OCI-LY7 (cell line): Measurements from ENCODE around the gene S100A2. TPM values are rescaled to one million over a fixed set of nuclear protein-coding genes. Genes with fewer than 3 reads are reported as not detected.
A peak's percentile ranks its signal among the peaks of the same experiment; 100 is the strongest.

Source experiments
- Bru-seq: library from RNA; stranded (reverse); fragments of 400-500 nt; gene quantifications from one replicate; lab custom pipeline; 2021; lab: Mats Ljungman, UMichigan
- BruChase-seq, 2 experiments: library from RNA; stranded (reverse); fragments of 400-500 nt; gene quantifications; one replicate each; lab custom pipeline; 2021; lab: Mats Ljungman, UMichigan
- BruUV-seq: library from RNA; stranded (reverse); fragments of 400-500 nt; replicated peaks from 2 replicates; lab custom pipeline; 2021; lab: Mats Ljungman, UMichigan
- CTCF ChIA-PET: fragments of 300-600 bp; sonication (Branson Sonifier 250); formaldehyde crosslinking; loops from one replicate; lab custom pipeline; 2022; ENCODE audit warnings: antibody characterized with exemption; ENCODE audit not compliant: unreplicated experiment; lab: Charles Lee
- POLR2A ChIA-PET: fragments of 300-600 bp; sonication (Branson Sonifier 250); formaldehyde crosslinking; loops from one replicate; lab custom pipeline; 2022; ENCODE audit warnings: antibody characterized with exemption; lab: Charles Lee
- DNase-seq: peaks from one replicate; pipeline ENCODE4 v3.0.0-alpha.2; 2015; ENCODE audit warnings: low spot score
- H2AFZ ChIP-seq: fragments of 200-600 bp; sonication (generic), shearing (Covaris generic); 2 replicates; pipeline ENCODE4 v1.6.1; 2014; ENCODE audit warnings: mild to moderate bottlenecking, antibody characterized with exemption, low read length, moderate library complexity
- H3K27ac ChIP-seq: fragments of 200-600 bp; sonication (generic); 2 replicates; pipeline ENCODE4 v1.5.1; 2014; ENCODE audit warnings: mixed run types, low read depth, mild to moderate bottlenecking, moderate library complexity, low read length, inconsistent platforms; ENCODE audit not compliant: poor library complexity, severe bottlenecking
- H3K36me3 ChIP-seq: fragments of 200-600 bp; sonication (generic); 2 replicates; pipeline ENCODE4 v1.6.1; 2014; ENCODE audit warnings: mild to moderate bottlenecking, antibody characterized with exemption, low read length, moderate library complexity, mixed read lengths; ENCODE audit not compliant: insufficient read depth
- H3K4me1 ChIP-seq: fragments of 200-600 bp; sonication (generic); 2 replicates; pipeline ENCODE4 v1.5.1; 2014; ENCODE audit warnings: mild to moderate bottlenecking, low read length; ENCODE audit not compliant: insufficient read depth, poor library complexity, severe bottlenecking
- H3K4me2 ChIP-seq: fragments of 200-600 bp; sonication (generic); 2 replicates; pipeline ENCODE4 v1.6.1; 2014; ENCODE audit warnings: mild to moderate bottlenecking, low read length
- H3K4me3 ChIP-seq: fragments of 200-600 bp; sonication (generic); 2 replicates; pipeline ENCODE4 v1.5.1; 2014; ENCODE audit warnings: mild to moderate bottlenecking, low read depth, low read length; ENCODE audit not compliant: poor library complexity, severe bottlenecking
- H3K79me2 ChIP-seq: fragments of 200-600 bp; sonication (generic); 2 replicates; pipeline ENCODE4 v1.6.1; 2016; ENCODE audit warnings: low read depth, mild to moderate bottlenecking, low read length, moderate library complexity, mixed read lengths; ENCODE audit not compliant: insufficient read depth
- H3K9me2 ChIP-seq: fragments of 200-600 bp; sonication (generic); 2 replicates; pipeline ENCODE4 v1.6.1; 2016; ENCODE audit warnings: mild to moderate bottlenecking, low read length, mixed read lengths; ENCODE audit not compliant: insufficient read depth
- H3K9me3 ChIP-seq: fragments of 200-600 bp; sonication (generic); 2 replicates; pipeline ENCODE4 v1.6.1; 2014; ENCODE audit warnings: mild to moderate bottlenecking, mixed run types, low read length, mixed read lengths
- H4K20me1 ChIP-seq: fragments of 200-600 bp; sonication (generic); 2 replicates; pipeline ENCODE4 v1.6.1; 2014; ENCODE audit warnings: mild to moderate bottlenecking, antibody characterized with exemption, low read length, moderate library complexity, mixed read lengths; ENCODE audit not compliant: insufficient read depth
- CTCF ChIP-seq: fragments of 200-600 bp; sonication (generic); conservative IDR thresholded peaks from 2 replicates; pipeline ENCODE4 v1.5.1; 2014; ENCODE audit warnings: mild to moderate bottlenecking, antibody characterized with exemption, low read length, moderate library complexity, mixed read lengths
- EZH2phosphoT487 ChIP-seq: fragments of 200-600 bp; sonication (generic); IDR thresholded peaks from 2 replicates; pipeline ENCODE4 v1.6.1; 2018; ENCODE audit warnings: low read depth, borderline replicate concordance, mild to moderate bottlenecking, mixed run types, antibody characterized with exemption, low read length, moderate library complexity, mixed read lengths
- intact Hi-C: fragments of 100-400 bp; cut with micrococcal nuclease; formaldehyde crosslinking; loops from one replicate; pipeline ENCODE4 v1.10.0; 2022; ENCODE audit not compliant: unreplicated experiment
- long read RNA-seq: library from polyadenylated mRNA; stranded (forward); transcript quantifications from one replicate; pipeline ENCODE4 v2.0.0, GENCODE V29; 2022
- total RNA-seq, 2 experiments: library from RNA; depleted of rRNA in 1 of 2; stranded (reverse); fragments of >200 nt in 1 of 2; shearing (Covaris generic) in 1 of 2; gene quantifications; 2 replicates each; pipeline ENCODE4 v1.2.3, GENCODE V29; 2014 to 2022

Gene S100A2
- total RNA-seq (2014; rRNA removed; shearing (Covaris generic)) (not detected in 2 replicates), total RNA-seq (2022) (1.4 TPM in 1 of 2 replicates, not detected in the other), Bru-seq, nascent RNA (percentile 15 among the genes with signal in this experiment), BruChase-seq, experiment 1, labeled RNA remaining after a 6-hour chase (not detected), BruChase-seq, experiment 2, labeled RNA remaining after a 2-hour chase (percentile 19 among the genes with signal in this experiment)
- long read RNA-seq, result 0 reads

GRCh38 chr1:153565529-153566374 lies at the start of gene S100A2:
Gene S100A2, minus strand, starts transcription at chr1:153565844. Its CDS starts 1,967 bp downstream, at chr1:153563877.
- Histone ChIP-seq H4K20me1 (no peaks in the 10 kb centered on the region), H2AFZ (peak within 1 kb of the TSS; percentile 8; the same call in 1 of the 2 replicates), H3K4me1 (peaks cover 4% of the 10 kb centered on the region), H3K9me2 (no peaks in the 10 kb centered on the region), H3K4me2 (no peak within 1 kb of the TSS), H3K36me3 (no peaks in the 10 kb centered on the region), H3K79me2 (no peaks in the 10 kb centered on the region), H3K4me3 (no peak within 1 kb of the TSS), H3K9me3 (no peaks in the 10 kb centered on the region), H3K27ac (no peak within 1 kb of the TSS)
- BruUV-seq, result no TSS peak
- no peak for TF ChIP-seq CTCF
- TF ChIP-seq EZH2phosphoT487, result no peak
- ChIA-PET POLR2A (no interaction called here), CTCF (no interaction called here)
- DNase-seq, result no peak
- intact Hi-C loops, result no loop called here

- H3K4me2 ChIP-seq, result no peak overlapping the region
- no TSS peak for BruUV-seq
Measured at GRCh38 chr1:153615406-153615805, 49.8 kb upstream of the S100A2 start.

More at GRCh38 chr1:153615406-153615805, 49.8 kb upstream of the S100A2 start:
- Histone ChIP-seq H3K4me1 (peaks cover 5% of the 10 kb centered on the region), H4K20me1 (no peaks in the 10 kb centered on the region), H3K4me3 (no peak overlapping the region), H3K9me3 (no peaks in the 10 kb centered on the region), H2AFZ (no peak overlapping the region), H3K9me2 (no peaks in the 10 kb centered on the region), H3K79me2 (no peaks in the 10 kb centered on the region), H3K36me3 (peaks cover 5% of the 10 kb centered on the region; the same call in 1 of the 2 replicates), H3K27ac (no peak overlapping the region)
- intact Hi-C loops, result no loop called here
- CTCF ChIA-PET, result interaction anchor here (0.6 kb wide), 1 partner anchor 28 kb away, joined by 3 read pairs; no protein-coding TSS in a partner anchor
- no peak for DNase-seq
- POLR2A ChIA-PET, result interaction anchor here (0.6 to 1.4 kb wide), 2 partner anchors 19 to 118 kb away, joined by 3 to 5 read pairs; no protein-coding TSS in a partner anchor
- TF ChIP-seq CTCF (no peak), EZH2phosphoT487 (no peak)
